ENCODE data around the gene RNF208.

The RNF208 gene

GRCh38 chr9:137178201-137178938 lies 43.7 kb downstream of the RNF208 start:
- no peak for DNase-seq

- peak in 4 of 51 donors; percentile 24 to 32 (median 26) for DNase-seq
Measured at GRCh38 chr9:137176302-137177182, 45.5 kb downstream of the RNF208 start.

GRCh38 chr9:137175345-137175961 lies 46.6 kb downstream of the RNF208 start:
- DNase-seq = no peak

- DNase-seq = no peak
Measured at GRCh38 chr9:137174722-137175293, 47.2 kb downstream of the RNF208 start.

- peak in 3 of 51 donors; percentile 30 to 53 (median 33) for DNase-seq
Measured at GRCh38 chr9:137173796-137174664, 48.0 kb downstream of the RNF208 start.

GRCh38 chr9:137172901-137173795 lies 48.9 kb downstream of the RNF208 start:
- no peak for DNase-seq

- no peak for DNase-seq
Measured at GRCh38 chr9:137171149-137171900, 50.7 kb downstream of the RNF208 start.

- no peak for DNase-seq
Measured at GRCh38 chr9:137170486-137171148, 51.4 kb downstream of the RNF208 start.
